ENCODE measurements around the gene EIF5AL1.

GRCh38 chr10:79507440-79508167 lies 4.7 kb upstream of the EIF5AL1 start:
- TF ChIP-seq POLR2AphosphoS5 (IDR thresholded peaks at IDR 0.05; ENCODE audit: borderline replicate concordance, low read depth, low read length) (no peak), EZH2 (IDR thresholded peaks at IDR 0.05) (no peak), FOXP2 (optimal IDR thresholded peaks at IDR 0.05; ENCODE audit: control extremely low read depth, extremely low read length, insufficient read depth) (no peak)

Data from SK-N-MC (cell line).